ENCODE measurements around the gene VAC14. TPM values are rescaled to one million over a fixed set of nuclear protein-coding genes. Genes with fewer than 3 reads are reported as not detected.

The VAC14 gene
- total and polyA plus RNA-seq, 2 of the 8 experiments (the other 6 are each of a cell fraction or from before 2014, with no cell fraction given): 56.0 to 108 TPM

DNA sequence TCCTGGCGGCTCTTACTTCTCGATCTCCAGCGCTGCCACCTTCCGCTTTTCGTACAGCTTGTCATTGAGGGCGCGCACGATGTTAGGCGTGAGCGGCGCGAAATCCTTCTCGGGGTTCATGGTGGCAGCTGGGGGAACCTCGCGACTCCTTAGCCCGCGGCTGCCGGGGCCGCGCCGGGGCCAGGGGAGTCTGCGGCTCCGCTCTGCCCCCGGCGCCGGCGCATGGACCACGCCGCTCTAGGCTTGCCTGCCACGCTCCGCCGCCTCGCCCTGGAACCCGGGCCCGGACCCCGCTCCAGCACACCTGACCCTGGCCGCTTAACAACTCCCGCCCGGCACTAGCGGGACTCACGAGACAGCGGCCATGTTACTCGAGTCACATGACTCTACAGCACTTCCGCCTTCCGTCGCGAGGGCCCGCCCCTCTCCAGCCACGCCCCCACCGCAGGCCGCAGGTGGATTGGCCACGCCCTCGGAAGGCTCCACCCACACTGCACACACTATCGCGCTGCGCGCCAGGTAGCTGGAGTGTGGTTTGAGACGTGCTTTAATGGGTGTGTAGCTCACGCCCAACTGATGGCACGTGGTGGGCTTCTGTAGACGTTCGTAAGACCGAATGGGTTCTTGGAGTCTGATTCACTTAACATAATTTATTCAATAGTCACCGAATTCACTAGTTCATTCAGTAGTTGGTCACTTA, at the start of gene VAC14 (continued):
- no peak for TF ChIP-seq RNF2 (IDR thresholded peaks at IDR 0.05; ENCODE audit: borderline replicate concordance, low read depth, low read length, missing control alignments, poor library complexity, severe bottlenecking)
- peak; percentile 88 to 89 for TF ChIP-seq POLR2A (IDR thresholded peaks at IDR 0.05; ENCODE audit: control extremely low read depth in 1 of 2, low read depth in 2 of 2, low read length in 2 of 2)
- no peak for TF ChIP-seq NRF1 (IDR thresholded peaks at IDR 0.05; ENCODE audit: low read depth, low read length)
- peak; percentile 94 for TF ChIP-seq SP4 (IDR thresholded peaks at IDR 0.05; ENCODE audit: low read length)
- TF ChIP-seq E2F6 (IDR thresholded peaks at IDR 0.05): peak; percentile 55
- peak; percentile 97 for TF ChIP-seq KDM5A (IDR thresholded peaks at IDR 0.05; ENCODE audit: low read length)
- TF ChIP-seq SP2 (IDR thresholded peaks at IDR 0.05; ENCODE audit: low read length): no peak
- TF ChIP-seq JUND (IDR thresholded peaks at IDR 0.05; ENCODE audit: low read length): no peak
- TF ChIP-seq, protein P1, sequence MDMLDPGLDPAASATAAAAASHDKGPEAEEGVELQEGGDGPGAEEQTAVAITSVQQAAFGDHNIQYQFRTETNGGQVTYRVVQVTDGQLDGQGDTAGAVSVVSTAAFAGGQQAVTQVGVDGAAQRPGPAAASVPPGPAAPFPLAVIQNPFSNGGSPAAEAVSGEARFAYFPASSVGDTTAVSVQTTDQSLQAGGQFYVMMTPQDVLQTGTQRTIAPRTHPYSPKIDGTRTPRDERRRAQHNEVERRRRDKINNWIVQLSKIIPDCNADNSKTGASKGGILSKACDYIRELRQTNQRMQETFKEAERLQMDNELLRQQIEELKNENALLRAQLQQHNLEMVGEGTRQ (IDR thresholded peaks at IDR 0.05; ENCODE audit: low read length): peak; percentile 93
- no peak for TF ChIP-seq EZH2 (IDR thresholded peaks at IDR 0.05; ENCODE audit: low read depth, low read length, severe bottlenecking)
- TF ChIP-seq SRF (IDR thresholded peaks at IDR 0.05; ENCODE audit: low read depth, low read length): no peak
- TF ChIP-seq EGR1 (IDR thresholded peaks at IDR 0.05; ENCODE audit: borderline replicate concordance, low read depth, low read length): no peak
- no peak for TF ChIP-seq POU5F1 (IDR thresholded peaks at IDR 0.05; ENCODE audit: low read depth, low read length)
- 0 out of 2 replicates have a peak, but pooled peaks have one; percentile 29 for TF ChIP-seq TCF12 (IDR thresholded peaks at IDR 0.05; ENCODE audit: low read depth, low read length)
- no peak for TF ChIP-seq SIRT6 (IDR thresholded peaks at IDR 0.05; ENCODE audit: low read length)
- no peak for TF ChIP-seq BACH1 (IDR thresholded peaks at IDR 0.05; ENCODE audit: low read length)
- peak; percentile 85 for TF ChIP-seq MAX (IDR thresholded peaks at IDR 0.05)
